ENCODE results near the gene APOBEC3B. TPM values are rescaled to one million over a fixed set of nuclear protein-coding genes. Genes with fewer than 3 reads are reported as not detected.

The APOBEC3B gene
- polyA plus RNA-seq, 1 donor from 2014 or later = not detected

GRCh38 chr22:38956551-38956950 lies 25.6 kb upstream of the APOBEC3B start:
- TF ChIP-seq MXI1 (conservative IDR thresholded peaks at IDR 0.05; ENCODE audit: poor library complexity, severe bottlenecking) (no peak), EZH2 (IDR thresholded peaks at IDR 0.05; ENCODE audit: borderline replicate concordance, insufficient read depth, low read length, poor library complexity, severe bottlenecking) (no peak), EP300 (conservative IDR thresholded peaks at IDR 0.05; ENCODE audit: poor library complexity, severe bottlenecking) (no peak), RAD21 (conservative IDR thresholded peaks at IDR 0.05) (no peak), REST (IDR thresholded peaks at IDR 0.05; ENCODE audit: borderline replicate concordance) (no peak), POLR2AphosphoS5 (IDR thresholded peaks at IDR 0.05) (no peak), CTCF (IDR thresholded peaks at IDR 0.05; ENCODE audit: poor library complexity, severe bottlenecking) (no peak), SMC3 (conservative IDR thresholded peaks at IDR 0.05; ENCODE audit: poor library complexity) (no peak), TAF1 (IDR thresholded peaks at IDR 0.05; ENCODE audit: low read depth) (no peak)

GRCh38 chr22:38957046-38957770 lies 24.9 kb upstream of the APOBEC3B start, which contains the start of gene APOBEC3A:
Gene APOBEC3A (plus strand): TSS chr22:38957609. CDS start chr22:38957692, 83 bp downstream.
- H3K4me3 ChIP-seq (ENCODE audit: low read length) = no peak within 1 kb of the TSS

More at GRCh38 chr22:38956551-38956950, 25.6 kb upstream of the APOBEC3B start:
- H4K20me1 ChIP-seq (ENCODE audit: insufficient read depth) = no peaks in the 10 kb centered on the region
- no peak overlapping the region for H2AFZ ChIP-seq (ENCODE audit: low read depth, low read length)
- H3K36me3 ChIP-seq (ENCODE audit: insufficient read depth, low read length) = no peaks in the 10 kb centered on the region
- H3K9me2 ChIP-seq (ENCODE audit: insufficient read depth, low read length) = no peaks in the 10 kb centered on the region
- no peak overlapping the region for H3K4me2 ChIP-seq (ENCODE audit: low read length)
- no peak overlapping the region for H3K27ac ChIP-seq (ENCODE audit: low read length)
- no peaks in the 10 kb centered on the region for H3K27me3 ChIP-seq (ENCODE audit: insufficient read depth, low read depth, low read length)
- H3F3A ChIP-seq (ENCODE audit: insufficient read depth, low read length, poor library complexity, severe bottlenecking) = no peaks in the 10 kb centered on the region
- no peaks in the 10 kb centered on the region for H3K9me3 ChIP-seq (ENCODE audit: low read length)
- H3K9ac ChIP-seq (ENCODE audit: low read length) = no peak overlapping the region
- no peak overlapping the region for H3K4me3 ChIP-seq (ENCODE audit: low read length)
- no peaks in the 10 kb centered on the region for H3K79me2 ChIP-seq (replicated peaks; ENCODE audit: insufficient read depth, low read length)

More at GRCh38 chr22:38957046-38957770, 24.9 kb upstream of the APOBEC3B start, which contains the start of gene APOBEC3A:
- Histone ChIP-seq H3K9me3 (ENCODE audit: low read length) (no peaks in the 10 kb centered on the region), H3K27me3 (ENCODE audit: insufficient read depth, low read depth, low read length) (no peaks in the 10 kb centered on the region), H3K36me3 (ENCODE audit: insufficient read depth, low read length) (no peaks in the 10 kb centered on the region), H3F3A (ENCODE audit: insufficient read depth, low read length, poor library complexity, severe bottlenecking) (no peaks in the 10 kb centered on the region), H2AFZ (ENCODE audit: low read depth, low read length) (no peak within 1 kb of the TSS), H3K4me2 (ENCODE audit: low read length) (no peak within 1 kb of the TSS), H3K79me2 (replicated peaks; ENCODE audit: insufficient read depth, low read length) (no peaks in the 10 kb centered on the region), H4K20me1 (ENCODE audit: insufficient read depth) (no peaks in the 10 kb centered on the region), H3K9ac (ENCODE audit: low read length) (no peak within 1 kb of the TSS), H3K27ac (ENCODE audit: low read length) (no peak within 1 kb of the TSS), H3K9me2 (ENCODE audit: insufficient read depth, low read length) (no peaks in the 10 kb centered on the region)
- no peak for TF ChIP-seq MXI1 (conservative IDR thresholded peaks at IDR 0.05; ENCODE audit: poor library complexity, severe bottlenecking)
- TF ChIP-seq REST (IDR thresholded peaks at IDR 0.05; ENCODE audit: borderline replicate concordance) = no peak
- no peak for TF ChIP-seq TAF1 (IDR thresholded peaks at IDR 0.05; ENCODE audit: low read depth)
- TF ChIP-seq POLR2AphosphoS5 (IDR thresholded peaks at IDR 0.05) = no peak
- no peak for TF ChIP-seq RAD21 (conservative IDR thresholded peaks at IDR 0.05)
- TF ChIP-seq SMC3 (conservative IDR thresholded peaks at IDR 0.05; ENCODE audit: poor library complexity) = no peak
- TF ChIP-seq EP300 (conservative IDR thresholded peaks at IDR 0.05; ENCODE audit: poor library complexity, severe bottlenecking) = no peak
- no peak for TF ChIP-seq EZH2 (IDR thresholded peaks at IDR 0.05; ENCODE audit: borderline replicate concordance, insufficient read depth, low read length, poor library complexity, severe bottlenecking)
- no peak for TF ChIP-seq CTCF (IDR thresholded peaks at IDR 0.05; ENCODE audit: poor library complexity, severe bottlenecking)

Data from neural cell (in vitro differentiated cells).